Caki2 (cell line): ENCODE measurements around the gene OR6N2. TPM values are rescaled to one million over a fixed set of nuclear protein-coding genes. Genes with fewer than 3 reads are reported as not detected.

Experiments
- DNase-seq: peaks from one replicate; pipeline ENCODE4 v3.0.0-alpha.2; 2015; ENCODE audit warnings: low read depth
- in situ Hi-C: cut with HindIII; loops from 2 replicates; pipeline ENCODE4 v1.10.0; 2016; ENCODE audit warnings: low sequenced_read_pairs, low pct_unique_long_range_greater_than_20kb, mixed read lengths
- total RNA-seq: library from RNA; depleted of rRNA; stranded (reverse); fragments of >200 nt; shearing (Covaris generic); gene quantifications from 2 replicates; pipeline ENCODE4 v1.2.3, GENCODE V29; 2014; ENCODE audit warnings: low replicate concordance; rRNA removed

OR6N2 gene
- total RNA-seq, result not detected in 2 replicates

DNA sequence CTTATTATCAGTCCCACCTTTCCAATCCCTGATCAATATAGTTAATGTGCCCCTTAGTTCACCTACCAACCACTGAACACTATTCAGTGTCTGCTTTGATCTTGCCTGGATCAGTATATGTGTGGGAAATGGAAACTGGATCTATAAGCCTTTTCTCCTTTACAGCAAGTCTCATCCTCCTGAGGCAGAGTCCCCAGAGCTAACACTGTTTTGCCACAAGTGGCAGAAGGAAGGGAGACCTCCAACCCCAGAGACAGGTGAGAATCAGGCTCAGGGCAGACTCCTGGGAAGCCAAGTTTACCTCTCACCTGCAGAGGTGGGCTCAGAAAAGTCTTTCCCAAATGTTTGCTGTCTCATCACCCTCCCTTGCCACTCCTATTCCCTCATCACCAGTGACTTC is at the start of gene OR6N2:
TSS of gene OR6N2 (minus strand) at position 101 of the 400 bp plus-strand sequence. CDS start 3,569 bp downstream, outside the sequence.
- in situ Hi-C loops, result no loop called here
- DNase-seq, result no peak

- in situ Hi-C loops, result no loop called here
Measured at GRCh38 chr1:158830074-158830677, 49.2 kb upstream of the OR6N2 start.

DNA sequence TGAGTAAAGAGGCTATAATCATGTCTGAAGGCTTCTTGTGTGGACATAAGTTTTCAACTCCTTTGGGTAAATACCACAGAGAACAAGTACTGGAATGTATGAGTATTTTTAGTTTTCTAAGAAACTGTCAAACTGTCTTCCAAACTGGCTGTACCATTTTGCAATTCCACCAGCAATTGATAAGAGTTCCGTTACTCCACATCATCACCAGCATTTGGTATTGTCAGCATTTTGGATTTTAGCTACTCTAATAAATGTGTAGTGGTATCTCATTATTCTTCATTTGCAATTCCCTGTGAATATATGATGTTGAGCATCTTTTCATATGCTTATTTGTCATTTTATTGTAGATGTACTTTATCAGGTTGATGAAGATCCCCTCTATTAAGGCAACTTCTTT is 40.7 kb upstream of the OR6N2 start:
- in situ Hi-C loops, result no loop called here

More at GRCh38 chr1:158830074-158830677, 49.2 kb upstream of the OR6N2 start:
- DNase-seq, result no peak

GRCh38 chr1:158819461-158820443 is 38.7 kb upstream of the OR6N2 start:
- in situ Hi-C loops, result no loop called here
- no peak for DNase-seq

More for the DNA sequence above, 40.7 kb upstream of the OR6N2 start:
- DNase-seq, result no peak

- in situ Hi-C loops, result no loop called here
- no peak for DNase-seq
Measured at GRCh38 chr1:158818975-158819431, 38.0 kb upstream of the OR6N2 start.

GRCh38 chr1:158818560-158818959 is 37.6 kb upstream of the OR6N2 start:
- DNase-seq, result no peak
- in situ Hi-C loops, result no loop called here

DNA sequence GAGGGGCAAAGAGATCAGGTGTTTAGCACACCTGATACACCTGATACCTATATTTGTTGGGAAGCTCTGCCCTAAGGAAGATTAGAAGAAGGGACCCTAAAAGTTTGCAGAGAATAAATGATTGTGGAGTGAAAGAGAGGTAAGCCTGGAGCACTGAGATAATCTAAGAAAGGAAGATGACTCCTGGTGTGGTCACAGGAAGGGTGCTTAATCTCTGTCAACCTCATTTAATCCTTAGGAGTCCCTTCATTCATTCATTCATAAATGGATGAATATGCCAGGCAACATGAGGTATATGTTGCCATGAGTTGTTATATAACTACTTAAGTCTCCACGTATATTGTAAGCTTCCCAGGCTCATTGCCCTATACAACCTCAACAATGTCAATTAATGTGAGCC is 34.0 kb upstream of the OR6N2 start:
- DNase-seq, result no peak

GRCh38 chr1:158813164-158813563 is 32.2 kb upstream of the OR6N2 start:
- in situ Hi-C loops, result no loop called here
- DNase-seq, result no peak

More for the DNA sequence above, 34.0 kb upstream of the OR6N2 start:
- in situ Hi-C loops, result no loop called here

- in situ Hi-C loops, result no loop called here
- DNase-seq, result no peak
Measured at GRCh38 chr1:158812336-158812735, 31.3 kb upstream of the OR6N2 start.

DNA sequence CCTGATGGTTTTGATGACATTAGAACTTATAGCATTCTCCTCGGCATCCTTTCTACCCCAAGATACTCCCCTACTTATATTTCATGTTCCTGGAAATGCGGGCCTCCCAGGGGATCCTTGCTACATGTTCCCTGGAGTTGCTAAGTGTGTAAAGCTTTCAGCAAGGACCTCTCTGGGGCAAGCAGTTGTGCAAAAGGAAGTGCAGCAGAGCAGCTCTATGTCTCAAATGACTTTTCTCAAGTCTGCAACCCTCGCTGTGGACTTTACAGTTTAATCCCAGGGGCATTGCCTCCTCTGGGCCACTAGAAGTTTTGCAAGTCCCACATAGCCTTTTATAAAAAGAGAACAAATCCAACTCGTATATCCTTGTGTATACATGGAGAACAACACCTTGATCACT is 29.3 kb upstream of the OR6N2 start:
- in situ Hi-C loops, result no loop called here
- DNase-seq, result no peak

DNA sequence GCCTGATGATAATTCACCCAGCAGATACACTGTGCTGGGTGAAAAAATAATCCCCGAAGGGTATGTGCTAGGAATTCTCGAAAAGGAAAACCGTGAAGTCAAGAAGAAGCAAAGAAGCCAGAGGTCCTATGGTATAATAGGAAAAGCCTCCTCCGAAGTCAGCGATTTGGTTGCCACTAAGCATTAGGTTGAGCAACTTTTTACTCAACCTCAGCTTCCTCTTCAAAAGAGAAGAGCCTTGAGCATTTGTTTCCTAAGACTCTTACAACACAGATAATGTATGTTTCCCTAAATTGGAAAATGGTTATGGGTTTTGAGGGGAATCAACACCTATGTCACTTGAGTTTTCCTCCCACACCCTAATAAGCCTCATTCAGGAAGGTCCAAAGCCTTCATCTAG is 28.9 kb upstream of the OR6N2 start:
- in situ Hi-C loops, result no loop called here
- no peak for DNase-seq

- DNase-seq, result no peak
Measured at GRCh38 chr1:158809256-158809655, 28.3 kb upstream of the OR6N2 start.

GRCh38 chr1:158806916-158807536 is 26.0 kb upstream of the OR6N2 start:
- DNase-seq, result no peak

More at GRCh38 chr1:158809256-158809655, 28.3 kb upstream of the OR6N2 start:
- in situ Hi-C loops, result no loop called here

GRCh38 chr1:158803678-158804077 is 22.7 kb upstream of the OR6N2 start:
- no peak for DNase-seq
- in situ Hi-C loops, result no loop called here

More at GRCh38 chr1:158806916-158807536, 26.0 kb upstream of the OR6N2 start:
- in situ Hi-C loops, result no loop called here

DNA sequence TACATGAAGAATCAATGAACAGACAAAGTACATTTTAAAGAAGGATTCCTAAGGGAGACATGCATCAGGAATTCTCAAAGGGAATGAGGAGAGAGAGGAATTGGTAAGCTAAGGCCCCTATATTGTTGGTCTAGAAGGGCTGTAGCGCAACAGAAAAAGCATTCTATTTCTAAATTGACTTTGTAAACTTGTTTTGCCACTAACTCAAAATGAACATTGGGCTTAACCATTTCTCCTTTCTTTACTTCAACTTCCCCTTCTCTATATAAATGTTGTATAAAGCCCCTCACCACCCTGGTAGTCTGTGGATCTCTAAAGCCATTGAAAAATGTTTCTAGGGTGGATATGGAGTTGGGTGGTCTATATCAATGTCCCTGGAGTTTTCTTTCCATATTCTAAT is 20.4 kb upstream of the OR6N2 start:
- in situ Hi-C loops, result no loop called here
- DNase-seq, result no peak

GRCh38 chr1:158800526-158800925 is 19.5 kb upstream of the OR6N2 start:
- in situ Hi-C loops, result no loop called here
- DNase-seq, result no peak

DNA sequence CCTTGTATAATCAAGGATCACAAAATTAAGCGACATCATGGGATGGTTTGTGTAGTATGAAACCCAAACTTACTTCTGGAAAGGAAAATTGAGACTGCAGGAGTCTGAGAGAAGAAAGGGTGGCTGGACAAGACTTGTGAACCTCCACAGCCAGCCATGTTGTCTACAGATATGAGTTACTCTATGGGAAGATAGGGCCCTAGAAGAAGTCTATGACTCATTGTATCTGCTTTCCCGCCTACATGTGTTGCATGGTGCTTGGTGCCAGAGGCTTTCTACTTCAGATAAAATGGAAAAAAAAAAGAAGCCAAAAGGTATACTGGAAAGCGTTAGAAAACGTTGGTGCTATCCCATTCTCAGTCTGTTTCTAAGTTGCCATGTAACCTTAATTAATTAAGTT is 18.7 kb upstream of the OR6N2 start:
- no peak for DNase-seq
- in situ Hi-C loops, result no loop called here

DNA sequence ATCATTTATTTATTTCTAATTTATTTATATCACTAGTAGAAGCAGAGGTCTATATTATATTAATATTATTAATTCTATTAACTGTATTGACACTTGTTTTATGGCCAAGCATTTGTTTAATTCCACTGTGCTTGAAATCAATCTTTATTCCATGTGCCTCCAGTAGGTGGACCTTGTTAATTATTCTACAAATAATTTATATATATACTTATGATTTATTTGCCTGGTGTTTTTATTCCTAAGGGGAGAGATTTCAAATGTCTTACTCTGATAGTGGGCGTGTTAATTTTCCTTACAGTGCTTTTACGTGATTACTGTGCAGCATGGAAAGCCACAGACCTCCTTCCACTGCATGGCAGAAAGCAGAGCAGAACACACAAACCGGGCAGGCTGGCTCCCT is 17.5 kb upstream of the OR6N2 start:
- in situ Hi-C loops, result no loop called here
- DNase-seq, result no peak

DNA sequence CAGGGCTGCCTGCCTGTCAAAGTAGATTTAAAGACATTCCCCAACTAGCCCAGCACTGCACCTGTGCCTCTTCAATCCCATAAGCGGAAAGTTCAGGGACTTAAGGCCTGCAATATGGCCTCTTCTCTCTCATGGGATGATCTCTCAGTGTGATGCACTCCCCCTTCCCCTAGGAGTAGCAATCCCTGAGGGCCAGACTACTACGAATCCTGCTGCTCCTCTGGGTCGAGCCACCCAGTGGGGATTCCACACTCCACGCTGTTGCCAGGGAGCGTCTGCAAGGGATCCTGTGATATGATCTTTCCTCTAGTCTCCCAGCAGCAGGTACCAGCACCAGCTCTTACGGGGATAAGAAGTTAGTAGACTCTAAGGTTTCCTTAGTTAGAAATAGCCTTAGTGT is 13.2 kb upstream of the OR6N2 start:
- no peak for DNase-seq
- in situ Hi-C loops, result no loop called here
